ENCODE measurements around the gene CTSH. TPM values are rescaled to one million over a fixed set of nuclear protein-coding genes. Genes with fewer than 3 reads are reported as not detected.
A peak's percentile ranks its signal among the peaks of the same experiment; 100 is the strongest.
"Not testable (repeated sequence)": the region's sequence is repeated elsewhere in the genome, so short reads cannot be mapped to it uniquely, and the experiment has no call there.

Gene CTSH
- total RNA-seq, 1 donor from 2014 or later = 38.5 TPM

GRCh38 chr15:78900819-78901533, 43.9 kb downstream of the CTSH start:
- ATAC-seq; DNase-seq (ENCODE audit: low spot score): not testable (repeated sequence)

- DNase-seq (ENCODE audit: low spot score) (no peak), ATAC-seq (no peak)
These were observed 46.3 kb downstream of the CTSH start for GRCh38 chr15:78898540-78898939.

- ATAC-seq (no peak), DNase-seq (ENCODE audit: low spot score) (no peak)
These were observed 49.4 kb downstream of the CTSH start for GRCh38 chr15:78895471-78895870.

GRCh38 chr15:78893538-78893937, 51.3 kb downstream of the CTSH start:
- no peak for ATAC-seq
- DNase-seq (ENCODE audit: low spot score) = no peak

- ATAC-seq (no peak), DNase-seq (ENCODE audit: low spot score) (no peak)
These were observed 55.8 kb downstream of the CTSH start for GRCh38 chr15:78889000-78889399.

- DNase-seq (ENCODE audit: low spot score) = no peak
- ATAC-seq = peak; percentile 57
These were observed 63.2 kb downstream of the CTSH start for GRCh38 chr15:78881681-78882080.

GRCh38 chr15:78880813-78881212, 64.0 kb downstream of the CTSH start:
- ATAC-seq (peak; percentile 70), DNase-seq (ENCODE audit: low spot score) (no peak)

- DNase-seq (ENCODE audit: low spot score) (no peak), ATAC-seq (no peak)
These were observed 64.7 kb downstream of the CTSH start for GRCh38 chr15:78880242-78880533.

- ATAC-seq = peak; percentile 34
- no peak for DNase-seq (ENCODE audit: low spot score)
These were observed 65.2 kb downstream of the CTSH start for GRCh38 chr15:78879517-78880241.

- DNase-seq (ENCODE audit: low spot score) (no peak), ATAC-seq (no peak)
These were observed 66.5 kb downstream of the CTSH start for GRCh38 chr15:78878356-78878755.

- ATAC-seq; DNase-seq (ENCODE audit: low spot score): not testable (repeated sequence)
These were observed 67.9 kb downstream of the CTSH start for GRCh38 chr15:78876954-78877353.

- DNase-seq (ENCODE audit: low spot score) (no peak), ATAC-seq (no peak)
These were observed 69.5 kb downstream of the CTSH start for GRCh38 chr15:78875107-78875914.

GRCh38 chr15:78873793-78874765, 70.8 kb downstream of the CTSH start:
- no peak for ATAC-seq
- DNase-seq (ENCODE audit: low spot score) = no peak

- DNase-seq (ENCODE audit: low spot score) (peak; percentile 82), ATAC-seq (peak; percentile 70)
These were observed 71.7 kb downstream of the CTSH start for GRCh38 chr15:78872972-78873792.

- DNase-seq (ENCODE audit: low spot score) (peak; percentile 98), ATAC-seq (peak; percentile 93)
These were observed 72.5 kb downstream of the CTSH start, which contains the start of gene MORF4L1 for GRCh38 chr15:78872155-78872971. MORF4L1 (plus strand) TSS chr15:78872890; CDS start chr15:78873018, 128 bp downstream.

- not testable (repeated sequence) for ATAC-seq
These were observed 73.2 kb downstream of the CTSH start for GRCh38 chr15:78871483-78872127.

More at GRCh38 chr15:78871483-78872127, 73.2 kb downstream of the CTSH start:
- DNase-seq (ENCODE audit: low spot score) = not testable (repeated sequence)
